ENCODE measurements around the gene MRPL49.
A peak's percentile ranks its signal among the peaks of the same experiment; 100 is the strongest.

Gene MRPL49

GRCh38 chr11:65103476-65103875 is 18.6 kb upstream of the MRPL49 start:
- DNase-seq = no peak

GRCh38 chr11:65104628-65105027 is 17.5 kb upstream of the MRPL49 start:
- no peak for DNase-seq

- no peak for DNase-seq
Observed at GRCh38 chr11:65107078-65107477, 15.0 kb upstream of the MRPL49 start.

- DNase-seq = no peak
Observed at GRCh38 chr11:65107751-65108468, 14.2 kb upstream of the MRPL49 start.

- DNase-seq = no peak
Observed at GRCh38 chr11:65108469-65109123, 13.5 kb upstream of the MRPL49 start.

GRCh38 chr11:65109231-65110198 is 12.6 kb upstream of the MRPL49 start:
- DNase-seq = no peak

- DNase-seq = peak; percentile 87 to 88
Observed at GRCh38 chr11:65110354-65110861, 11.7 kb upstream of the MRPL49 start.

- no peak for DNase-seq
Observed at GRCh38 chr11:65111159-65111743, 10.9 kb upstream of the MRPL49 start.

- peak; percentile 88 to 97 for DNase-seq
Observed at GRCh38 chr11:65111744-65112545, 10.2 kb upstream of the MRPL49 start, which contains the start of gene TM7SF2. TSS of gene TM7SF2 (plus strand) at chr11:65111872. CDS start at chr11:65112016, 144 bp downstream.

- DNase-seq = peak in 1 of 2 experiments; percentile 71
Observed at GRCh38 chr11:65112546-65113360, 9.4 kb upstream of the MRPL49 start.

GRCh38 chr11:65113361-65113756 is 8.8 kb upstream of the MRPL49 start:
- DNase-seq = peak in 1 of 2 experiments; percentile 64

- DNase-seq = peak in 1 of 2 experiments; percentile 26
Observed at GRCh38 chr11:65113839-65114238, 8.3 kb upstream of the MRPL49 start.

GRCh38 chr11:65114538-65115171 is 7.5 kb upstream of the MRPL49 start:
- DNase-seq = no peak

- DNase-seq = no peak
Observed at GRCh38 chr11:65115361-65116082, 6.6 kb upstream of the MRPL49 start.

GRCh38 chr11:65116370-65117205 is 5.5 kb upstream of the MRPL49 start:
- peak in 1 of 2 experiments; percentile 49 for DNase-seq

- DNase-seq = peak; percentile 98 to 100
Observed at GRCh38 chr11:65117206-65118096, 4.7 kb upstream of the MRPL49 start, which contains the start of gene ZNHIT2. TSS of gene ZNHIT2 (minus strand) at chr11:65117701. CDS start at chr11:65117653, 48 bp downstream.
